Measurements from ENCODE around the gene FOXK1. TPM values are rescaled to one million over a fixed set of nuclear protein-coding genes. Genes with fewer than 3 reads are reported as not detected.

Gene FOXK1
- total and polyA plus RNA-seq, 9 of the 15 experiments (the other 6 are each of a cell fraction or from before 2014, with no cell fraction given), result 0.32 to 45.5 (median 8.1) TPM

DNA sequence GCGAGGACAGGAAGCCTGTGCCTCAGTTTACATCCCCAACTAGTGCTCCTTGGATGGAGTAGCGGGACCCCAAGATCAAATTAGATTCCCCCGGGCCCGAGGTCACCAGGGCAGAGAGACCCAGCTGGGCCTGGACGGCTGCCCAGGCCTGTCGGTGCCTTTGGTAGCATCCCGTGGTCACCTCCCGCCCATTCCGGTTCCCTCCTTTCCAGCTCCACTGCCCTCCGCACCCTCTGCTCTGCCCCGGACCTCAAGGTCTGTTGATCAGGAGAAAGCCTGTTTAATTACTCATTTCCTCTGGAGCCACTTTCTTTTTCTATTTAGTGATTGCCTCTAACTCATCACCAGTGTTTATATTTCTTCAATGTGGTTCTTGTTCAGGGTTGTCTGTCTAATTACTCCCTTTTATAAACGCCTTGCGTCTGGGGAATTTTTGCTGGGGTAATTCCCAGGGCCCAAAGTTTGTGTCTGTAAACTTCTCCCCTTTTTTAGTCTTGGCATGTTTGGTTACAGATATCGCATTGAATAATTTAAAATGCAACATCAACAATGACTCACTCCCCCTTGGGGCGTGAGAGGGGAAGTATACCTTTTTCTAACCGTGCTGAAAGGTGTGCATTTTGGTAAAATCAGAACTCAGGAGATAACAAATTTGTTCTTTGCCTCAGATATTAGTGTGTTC lies 1.9 kb downstream of the FOXK1 start (continued):
- TF ChIP-seq RBBP5 (IDR thresholded peaks at IDR 0.05; ENCODE audit: borderline replicate concordance, insufficient read depth, low read length, poor library complexity, severe bottlenecking) (peak; percentile 27), ZNF124 (CRISPR knock-in tag; IDR thresholded peaks at IDR 0.05) (no peak), GABPB2 (CRISPR knock-in tag; conservative IDR thresholded peaks at IDR 0.05) (no peak), STAT5B (CRISPR knock-in tag; IDR thresholded peaks at IDR 0.05) (no peak), STAT6 (CRISPR knock-in tag; IDR thresholded peaks at IDR 0.05) (no peak), SREBF1 (IDR thresholded peaks at IDR 0.05; ENCODE audit: borderline replicate concordance, low read depth, low read length) (no peak), ZNF696 (CRISPR knock-in tag; conservative IDR thresholded peaks at IDR 0.05) (no peak), PTTG1 (tag; IDR thresholded peaks at IDR 0.05; ENCODE audit: low read depth) (no peak), BCL6 (CRISPR knock-in tag; IDR thresholded peaks at IDR 0.05) (no peak), ZNF780A (CRISPR knock-in tag; IDR thresholded peaks at IDR 0.05) (no peak), MEIS2 (IDR thresholded peaks at IDR 0.05; ENCODE audit: partially characterized antibody) (no peak), MTA3 (IDR thresholded peaks at IDR 0.05; ENCODE audit: borderline replicate concordance) (no peak), ZNF24 (IDR thresholded peaks at IDR 0.05) (no peak), ZNF76 (CRISPR knock-in tag; IDR thresholded peaks at IDR 0.05; ENCODE audit: borderline replicate concordance) (no peak)
- TF ChIP-seq, protein P1, sequence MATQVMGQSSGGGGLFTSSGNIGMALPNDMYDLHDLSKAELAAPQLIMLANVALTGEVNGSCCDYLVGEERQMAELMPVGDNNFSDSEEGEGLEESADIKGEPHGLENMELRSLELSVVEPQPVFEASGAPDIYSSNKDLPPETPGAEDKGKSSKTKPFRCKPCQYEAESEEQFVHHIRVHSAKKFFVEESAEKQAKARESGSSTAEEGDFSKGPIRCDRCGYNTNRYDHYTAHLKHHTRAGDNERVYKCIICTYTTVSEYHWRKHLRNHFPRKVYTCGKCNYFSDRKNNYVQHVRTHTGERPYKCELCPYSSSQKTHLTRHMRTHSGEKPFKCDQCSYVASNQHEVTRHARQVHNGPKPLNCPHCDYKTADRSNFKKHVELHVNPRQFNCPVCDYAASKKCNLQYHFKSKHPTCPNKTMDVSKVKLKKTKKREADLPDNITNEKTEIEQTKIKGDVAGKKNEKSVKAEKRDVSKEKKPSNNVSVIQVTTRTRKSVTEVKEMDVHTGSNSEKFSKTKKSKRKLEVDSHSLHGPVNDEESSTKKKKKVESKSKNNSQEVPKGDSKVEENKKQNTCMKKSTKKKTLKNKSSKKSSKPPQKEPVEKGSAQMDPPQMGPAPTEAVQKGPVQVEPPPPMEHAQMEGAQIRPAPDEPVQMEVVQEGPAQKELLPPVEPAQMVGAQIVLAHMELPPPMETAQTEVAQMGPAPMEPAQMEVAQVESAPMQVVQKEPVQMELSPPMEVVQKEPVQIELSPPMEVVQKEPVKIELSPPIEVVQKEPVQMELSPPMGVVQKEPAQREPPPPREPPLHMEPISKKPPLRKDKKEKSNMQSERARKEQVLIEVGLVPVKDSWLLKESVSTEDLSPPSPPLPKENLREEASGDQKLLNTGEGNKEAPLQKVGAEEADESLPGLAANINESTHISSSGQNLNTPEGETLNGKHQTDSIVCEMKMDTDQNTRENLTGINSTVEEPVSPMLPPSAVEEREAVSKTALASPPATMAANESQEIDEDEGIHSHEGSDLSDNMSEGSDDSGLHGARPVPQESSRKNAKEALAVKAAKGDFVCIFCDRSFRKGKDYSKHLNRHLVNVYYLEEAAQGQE (IDR thresholded peaks at IDR 0.05; ENCODE audit: borderline replicate concordance), result no peak
- TF ChIP-seq, protein P1 (CRISPR knock-in tag; IDR thresholded peaks at IDR 0.05; ENCODE audit: low read depth), result no peak
- TF ChIP-seq, protein P2, sequence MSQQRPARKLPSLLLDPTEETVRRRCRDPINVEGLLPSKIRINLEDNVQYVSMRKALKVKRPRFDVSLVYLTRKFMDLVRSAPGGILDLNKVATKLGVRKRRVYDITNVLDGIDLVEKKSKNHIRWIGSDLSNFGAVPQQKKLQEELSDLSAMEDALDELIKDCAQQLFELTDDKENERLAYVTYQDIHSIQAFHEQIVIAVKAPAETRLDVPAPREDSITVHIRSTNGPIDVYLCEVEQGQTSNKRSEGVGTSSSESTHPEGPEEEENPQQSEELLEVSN (IDR thresholded peaks at IDR 0.05; ENCODE audit: borderline replicate concordance in 1 of 2, extremely low read depth in 1 of 2, insufficient read depth in 1 of 2, insufficient read length in 1 of 2, low read depth in 1 of 2, low read length in 1 of 2, poor library complexity in 1 of 2, severe bottlenecking in 1 of 2), result peak; percentile 23 to 69

All from K562 (cell line).